ENCODE results near the gene DGKD.

The DGKD gene

GRCh38 chr2:233408366-233409285, 54.3 kb downstream of the DGKD start:
- no peaks in the 10 kb centered on the region for H3K27me3 ChIP-seq (ENCODE audit: insufficient read depth, low read length, poor library complexity)
- H3K36me3 ChIP-seq (ENCODE audit: insufficient read depth, low read length), result peaks cover 12% of the 10 kb centered on the region
- TF ChIP-seq CTCF (IDR thresholded peaks at IDR 0.05; ENCODE audit: borderline replicate concordance, extremely low read depth, low read length, poor library complexity, severe bottlenecking), result no peak
- no peak for TF ChIP-seq EZH2 (IDR thresholded peaks at IDR 0.05; ENCODE audit: borderline replicate concordance, low read depth, low read length, severe bottlenecking)
- peak; percentile 44 for ATAC-seq (ENCODE audit: insufficient read depth, low read depth)
- no peaks in the 10 kb centered on the region for H3K9me3 ChIP-seq (ENCODE audit: insufficient read depth, low read length, severe bottlenecking)
- H4K20me1 ChIP-seq (ENCODE audit: insufficient read depth, low read length), result no peaks in the 10 kb centered on the region
- DNase-seq, result no peak
- no peak overlapping the region for H3K4me2 ChIP-seq (ENCODE audit: insufficient read depth, low read length)
- no peaks in the 10 kb centered on the region for H3K79me2 ChIP-seq (ENCODE audit: insufficient read depth, low read length)
- peak overlapping the region; percentile 12; the same call in 1 of the 2 replicates for H3K27ac ChIP-seq (ENCODE audit: low read length)
- H2AFZ ChIP-seq (ENCODE audit: low read depth, low read length), result no peak overlapping the region
- H3K4me1 ChIP-seq (ENCODE audit: insufficient read depth, low read length), result peaks cover 9% of the 10 kb centered on the region
- H3K9ac ChIP-seq (ENCODE audit: low read depth, low read length), result no peak overlapping the region
- no peak overlapping the region for H3K4me3 ChIP-seq (ENCODE audit: low read depth in 1 of 2, low read length in 2 of 2)

- Histone ChIP-seq H3K9ac (ENCODE audit: low read depth, low read length) (no peak overlapping the region), H3K36me3 (ENCODE audit: insufficient read depth, low read length) (peaks cover 12% of the 10 kb centered on the region), H3K27ac (ENCODE audit: low read length) (no peak overlapping the region), H3K79me2 (ENCODE audit: insufficient read depth, low read length) (no peaks in the 10 kb centered on the region), H3K27me3 (ENCODE audit: insufficient read depth, low read length, poor library complexity) (no peaks in the 10 kb centered on the region), H3K4me3 (ENCODE audit: low read depth in 1 of 2, low read length in 2 of 2) (no peak overlapping the region), H3K4me1 (ENCODE audit: insufficient read depth, low read length) (peaks cover 9% of the 10 kb centered on the region), H3K4me2 (ENCODE audit: insufficient read depth, low read length) (no peak overlapping the region), H3K9me3 (ENCODE audit: insufficient read depth, low read length, severe bottlenecking) (no peaks in the 10 kb centered on the region), H4K20me1 (ENCODE audit: insufficient read depth, low read length) (no peaks in the 10 kb centered on the region), H2AFZ (ENCODE audit: low read depth, low read length) (no peak overlapping the region)
- ATAC-seq (ENCODE audit: insufficient read depth, low read depth) (peak; percentile 83), DNase-seq (peak; percentile 36)
- no peak for TF ChIP-seq CTCF (IDR thresholded peaks at IDR 0.05; ENCODE audit: borderline replicate concordance, extremely low read depth, low read length, poor library complexity, severe bottlenecking)
- TF ChIP-seq EZH2 (IDR thresholded peaks at IDR 0.05; ENCODE audit: borderline replicate concordance, low read depth, low read length, severe bottlenecking), result no peak
These were observed 55.1 kb downstream of the DGKD start for GRCh38 chr2:233409286-233409991.

- no peak overlapping the region for H3K4me2 ChIP-seq (ENCODE audit: insufficient read depth, low read length)
- DNase-seq (no peak), ATAC-seq (ENCODE audit: insufficient read depth, low read depth) (no peak)
- H2AFZ ChIP-seq (ENCODE audit: low read depth, low read length), result no peak overlapping the region
- TF ChIP-seq CTCF (IDR thresholded peaks at IDR 0.05; ENCODE audit: borderline replicate concordance, extremely low read depth, low read length, poor library complexity, severe bottlenecking) (no peak), EZH2 (IDR thresholded peaks at IDR 0.05; ENCODE audit: borderline replicate concordance, low read depth, low read length, severe bottlenecking) (no peak)
- no peak overlapping the region for H3K9ac ChIP-seq (ENCODE audit: low read depth, low read length)
- H4K20me1 ChIP-seq (ENCODE audit: insufficient read depth, low read length), result no peaks in the 10 kb centered on the region
- no peak overlapping the region for H3K4me3 ChIP-seq (ENCODE audit: low read depth in 1 of 2, low read length in 2 of 2)
- H3K36me3 ChIP-seq (ENCODE audit: insufficient read depth, low read length), result peaks cover 9% of the 10 kb centered on the region
- no peaks in the 10 kb centered on the region for H3K79me2 ChIP-seq (ENCODE audit: insufficient read depth, low read length)
- no peaks in the 10 kb centered on the region for H3K9me3 ChIP-seq (ENCODE audit: insufficient read depth, low read length, severe bottlenecking)
- no peaks in the 10 kb centered on the region for H3K27me3 ChIP-seq (ENCODE audit: insufficient read depth, low read length, poor library complexity)
- H3K4me1 ChIP-seq (ENCODE audit: insufficient read depth, low read length), result peaks cover 9% of the 10 kb centered on the region
- H3K27ac ChIP-seq (ENCODE audit: low read length), result no peak overlapping the region
These were observed 56.0 kb downstream of the DGKD start for GRCh38 chr2:233410196-233410760.
